GM12878 (cell line): ENCODE measurements around the gene PHKB. TPM values are rescaled to one million over a fixed set of nuclear protein-coding genes. Genes with fewer than 3 reads are reported as not detected.

Experiments used
- ATAC-seq: fragments of 200-7000 bp; cut with Tn5 transposase; 3 replicates; pipeline ENCODE4 v1.9.1; 2020; ENCODE audit warnings: mild to moderate bottlenecking, moderate library complexity
- BruUV-seq: library from RNA; stranded (reverse); fragments of 400-500 nt; replicated peaks from 2 replicates; lab custom pipeline; 2021; lab: Mats Ljungman, UMichigan
- CTCF ChIA-PET: fragments of 300-600 bp; sonication (Branson Sonifier 250); formaldehyde crosslinking; extraction: SDS; loops from one replicate; lab custom pipeline; 2021; ENCODE audit warnings: inconsistent platforms; lab: Yijun Ruan, JAX
- POLR2A ChIA-PET: fragments of 350-600 bp; formaldehyde crosslinking; extraction: SDS; loops from one replicate; lab custom pipeline; 2021; ENCODE audit warnings: inconsistent platforms; lab: Charles Lee
- RAD21 ChIA-PET: fragments of 300-600 bp; sonication (Branson Sonifier 250); formaldehyde crosslinking; loops from one replicate; lab custom pipeline; 2023; ENCODE audit warnings: antibody characterized with exemption; ENCODE audit not compliant: unreplicated experiment; lab: Charles Lee
- SMC1A ChIA-PET: fragments of 300-600 bp; sonication (Branson Sonifier 250); formaldehyde crosslinking; loops from one replicate; lab custom pipeline; 2023; ENCODE audit not compliant: unreplicated experiment, uncharacterized antibody; lab: Charles Lee
- DNase-seq: peaks from one replicate; pipeline ENCODE4 v3.0.0-alpha.2; 2011; ENCODE audit warnings: low read depth, low spot score
- FAIRE-seq: peaks from 3 replicates; lab custom pipeline; 2011; peaks lifted over from hg19 to GRCh38; lab: Jason Lieb, UNC
- H2AFZ ChIP-seq: 2 replicates; pipeline ENCODE4 v1.6.0; 2011; ENCODE audit warnings: low read depth, low read length, control low read depth; ENCODE audit not compliant: control insufficient read depth
- H3K27ac ChIP-seq: 2 replicates; pipeline ENCODE4 v1.5.1; 2011; ENCODE audit warnings: control low read depth; ENCODE audit not compliant: control insufficient read depth, insufficient read depth
- H3K27me3 ChIP-seq, 2 experiments: replicated peaks in 1 of 2; 2 replicates each; pipeline versions ENCODE4 v1.6.0 to v1.6.1; 2011; ENCODE audit warnings: low read length in 1 of 2; ENCODE audit not compliant: control insufficient read depth in 2 of 2, insufficient read depth in 2 of 2
- H3K36me3 ChIP-seq, 2 experiments: 2 replicates each; pipeline ENCODE4 v1.5.1; 2011; ENCODE audit warnings: low read length in 1 of 2; ENCODE audit not compliant: control insufficient read depth in 2 of 2, insufficient read depth in 2 of 2
- H3K4me1 ChIP-seq: 2 replicates; pipeline ENCODE4 v1.6.1; 2011; ENCODE audit warnings: mild to moderate bottlenecking, low read length, moderate library complexity, mixed read lengths; ENCODE audit not compliant: control insufficient read depth, insufficient read depth
- H3K4me2 ChIP-seq: 2 replicates; pipeline ENCODE4 v1.6.0; 2011; ENCODE audit warnings: control low read depth; ENCODE audit not compliant: control insufficient read depth, insufficient read depth
- H3K4me3 ChIP-seq: fragments of 200-600 bp; sonication (generic); 2 replicates; pipeline ENCODE4 v1.5.1; 2016
- H3K79me2 ChIP-seq: 2 replicates; pipeline ENCODE4 v1.6.0; 2011; ENCODE audit warnings: low read length; ENCODE audit not compliant: control insufficient read depth, insufficient read depth
- H3K9ac ChIP-seq: 2 replicates; pipeline ENCODE4 v1.8.0; 2011; ENCODE audit warnings: low read length, control low read depth, mixed read lengths; ENCODE audit not compliant: control insufficient read depth, insufficient read depth
- H3K9me3 ChIP-seq: replicated peaks from 3 replicates; pipeline ENCODE4 v1.5.1; 2011; ENCODE audit warnings: mild to moderate bottlenecking, low read length; ENCODE audit not compliant: control insufficient read depth, insufficient read depth
- H4K20me1 ChIP-seq: 2 replicates; pipeline ENCODE4 v1.6.0; 2011; ENCODE audit not compliant: control insufficient read depth, insufficient read depth
- BMI1 ChIP-seq: fragments of 450-650 bp; IDR thresholded peaks from 2 replicates; pipeline ENCODE4 v1.6.1; 2016; ENCODE audit warnings: mild to moderate bottlenecking, moderate library complexity, borderline replicate concordance
- BRCA1 ChIP-seq: IDR thresholded peaks from 2 replicates; pipeline ENCODE4 v1.6.1; 2011; ENCODE audit warnings: low read depth, low read length, improper control_type of control experiment
- CBX3 ChIP-seq: fragments of 200-600 bp; sonication (generic); IDR thresholded peaks from 2 replicates; pipeline ENCODE4 v1.6.1; 2016; ENCODE audit warnings: low read depth, borderline replicate concordance
- KLF5 ChIP-seq: fragments of 450-650 bp; IDR thresholded peaks from 2 replicates; pipeline ENCODE4 v1.6.1; 2014; ENCODE audit warnings: mild to moderate bottlenecking; ENCODE audit not compliant: partially characterized antibody
- NFXL1 ChIP-seq: fragments of 450-650 bp; IDR thresholded peaks from 2 replicates; pipeline ENCODE4 v1.6.1; 2017; ENCODE audit warnings: antibody characterized with exemption, mild to moderate bottlenecking, borderline replicate concordance
- RBBP5 ChIP-seq: fragments of 200-600 bp; sonication (generic); conservative IDR thresholded peaks from 2 replicates; pipeline ENCODE4 v1.6.1; 2016
- RCOR1 ChIP-seq: conservative IDR thresholded peaks from 2 replicates; pipeline ENCODE4 v1.6.1; 2012; ENCODE audit warnings: low read depth, low read length, improper control_type of control experiment
- SREBF1 ChIP-seq: IDR thresholded peaks from 2 replicates; pipeline ENCODE4 v1.6.1; 2012; ENCODE audit warnings: mild to moderate bottlenecking, low read length
- SREBF2 ChIP-seq: IDR thresholded peaks from 2 replicates; pipeline ENCODE4 v1.6.1; 2012; ENCODE audit warnings: mild to moderate bottlenecking, low read length
- YY1 ChIP-seq: IDR thresholded peaks from 2 replicates; pipeline ENCODE4 v1.6.1; 2011; ENCODE audit warnings: low read depth, mild to moderate bottlenecking, low read length
- WGBS: methylation state at CpG from one replicate; pipeline ENCODE4 v1.1.6; 2016; ENCODE audit warnings: low lambda C conversion rate; ENCODE audit not compliant: insufficient replicate concordance, insufficient coverage; ENCODE audit errors: missing lambda C conversion rate; 5-methylcytosine and 5-hydroxymethylcytosine counted together
- in situ Hi-C: fragments of 300-500 bp; cut with MboI; formaldehyde crosslinking; loops from 9 replicates; pipeline ENCODE4 v1.14.3; 2018; ENCODE audit warnings: mixed read lengths
- intact Hi-C: fragments of 100-400 bp; cut with micrococcal nuclease; formaldehyde crosslinking; loops from one replicate; pipeline ENCODE4 v1.14.2; 2022; ENCODE audit not compliant: unreplicated experiment
- polyA plus RNA-seq, 11 experiments: library from polyadenylated mRNA; depleted of rRNA in 4 of 11; unstranded in 6 of 11; stranded (reverse) in 5 of 11; fragments of >200 nt; fragmentation: Nextera tagmentation in 4 of 11; fragmentation: Illumina TruSeq in 1 of 11; extraction: Ambion mirVana in 4 of 11; extraction: Trizol in 1 of 11; gene quantifications; 1 replicate in 1 of 11; 2 replicates in 10 of 11; pipeline versions ENCODE4 v1.2.1 to v1.2.3, GENCODE V29; 2011 to 2016; ENCODE audit warnings: inconsistent platforms in 2 of 11, missing spikeins in 2 of 11, low read depth in 1 of 11
- total RNA-seq, 4 experiments: library from RNA; depleted of rRNA in 3 of 4; stranded (reverse); fragments of >200 nt in 3 of 4; fragmentation: Illumina TruSeq in 1 of 4; extraction: Trizol in 1 of 4; gene quantifications; 2 replicates each; pipeline versions ENCODE4 v1.2.1 to v1.2.3, GENCODE V29; 2013 to 2021
- TF ChIP-seq, protein P1 (sequence below): fragments of 450-650 bp; IDR thresholded peaks from 2 replicates; pipeline ENCODE4 v1.6.1; 2017; ENCODE audit warnings: low read depth, mild to moderate bottlenecking, moderate library complexity
- TF ChIP-seq, protein P2 (sequence below): fragments of 450-650 bp; IDR thresholded peaks from 2 replicates; pipeline ENCODE4 v1.6.1; 2017; ENCODE audit warnings: antibody characterized with exemption, mild to moderate bottlenecking, moderate library complexity
- TF ChIP-seq, protein P3 (sequence below): IDR thresholded peaks from 2 replicates; pipeline ENCODE4 v1.6.1; 2011; ENCODE audit warnings: mild to moderate bottlenecking, low read depth, low read length, moderate library complexity; ENCODE audit not compliant: insufficient replicate concordance

PHKB gene
- total and polyA plus RNA-seq, 10 of the 15 experiments (the other 5 are each of a cell fraction or from before 2014, with no cell fraction given) = 14.2 to 65.6 (median 37.0) TPM

DNA sequence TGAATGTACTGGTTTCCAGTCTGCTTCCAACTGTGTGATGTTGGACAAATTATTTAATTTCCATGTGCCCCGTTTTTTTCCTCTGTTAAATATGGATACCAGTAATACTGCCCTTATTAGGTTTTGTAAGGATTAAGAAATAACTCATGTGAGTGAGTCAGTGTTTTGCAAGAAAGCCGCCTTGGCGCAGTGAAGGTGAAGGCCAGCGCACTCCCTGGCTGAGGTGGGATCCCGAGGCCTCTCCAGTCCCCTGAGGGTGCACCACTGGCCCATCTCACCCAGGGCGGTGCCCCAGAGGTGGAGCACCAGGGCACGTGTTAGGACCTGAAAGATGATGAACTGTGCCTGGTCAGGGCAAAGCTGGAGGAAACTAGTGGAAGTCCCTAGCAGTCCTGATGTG lies 43.5 kb downstream of the PHKB start:
- ATAC-seq = no peak
- ChIA-PET CTCF (no interaction called here), POLR2A (interaction anchor here (1.1 kb wide), 1 partner anchor 10 kb away, joined by 7 read pairs; no protein-coding TSS in a partner anchor), SMC1A (interaction anchor here (1.0 kb wide), 1 partner anchor 36 kb away, joined by 4 read pairs; no protein-coding TSS in a partner anchor), RAD21 (no interaction called here)
- H3K27me3 ChIP-seq = no peaks in the 10 kb centered on the region
- H2AFZ ChIP-seq = no peak overlapping the region
- H3K27ac ChIP-seq = no peak overlapping the region
- no peak overlapping the region for H3K4me3 ChIP-seq
- no peak overlapping the region for H3K9ac ChIP-seq
- no peak overlapping the region for H3K4me2 ChIP-seq
- TF ChIP-seq SREBF2 (no peak), RBBP5 (no peak), RCOR1 (no peak), KLF5 (no peak), NFXL1 (no peak), SREBF1 (no peak), CBX3 (no peak), YY1 (no peak), BMI1 (no peak), BRCA1 (no peak)
- TF ChIP-seq, protein P1, sequence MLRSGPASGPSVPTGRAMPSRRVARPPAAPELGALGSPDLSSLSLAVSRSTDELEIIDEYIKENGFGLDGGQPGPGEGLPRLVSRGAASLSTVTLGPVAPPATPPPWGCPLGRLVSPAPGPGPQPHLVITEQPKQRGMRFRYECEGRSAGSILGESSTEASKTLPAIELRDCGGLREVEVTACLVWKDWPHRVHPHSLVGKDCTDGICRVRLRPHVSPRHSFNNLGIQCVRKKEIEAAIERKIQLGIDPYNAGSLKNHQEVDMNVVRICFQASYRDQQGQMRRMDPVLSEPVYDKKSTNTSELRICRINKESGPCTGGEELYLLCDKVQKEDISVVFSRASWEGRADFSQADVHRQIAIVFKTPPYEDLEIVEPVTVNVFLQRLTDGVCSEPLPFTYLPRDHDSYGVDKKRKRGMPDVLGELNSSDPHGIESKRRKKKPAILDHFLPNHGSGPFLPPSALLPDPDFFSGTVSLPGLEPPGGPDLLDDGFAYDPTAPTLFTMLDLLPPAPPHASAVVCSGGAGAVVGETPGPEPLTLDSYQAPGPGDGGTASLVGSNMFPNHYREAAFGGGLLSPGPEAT = no peak
- TF ChIP-seq, protein P2, sequence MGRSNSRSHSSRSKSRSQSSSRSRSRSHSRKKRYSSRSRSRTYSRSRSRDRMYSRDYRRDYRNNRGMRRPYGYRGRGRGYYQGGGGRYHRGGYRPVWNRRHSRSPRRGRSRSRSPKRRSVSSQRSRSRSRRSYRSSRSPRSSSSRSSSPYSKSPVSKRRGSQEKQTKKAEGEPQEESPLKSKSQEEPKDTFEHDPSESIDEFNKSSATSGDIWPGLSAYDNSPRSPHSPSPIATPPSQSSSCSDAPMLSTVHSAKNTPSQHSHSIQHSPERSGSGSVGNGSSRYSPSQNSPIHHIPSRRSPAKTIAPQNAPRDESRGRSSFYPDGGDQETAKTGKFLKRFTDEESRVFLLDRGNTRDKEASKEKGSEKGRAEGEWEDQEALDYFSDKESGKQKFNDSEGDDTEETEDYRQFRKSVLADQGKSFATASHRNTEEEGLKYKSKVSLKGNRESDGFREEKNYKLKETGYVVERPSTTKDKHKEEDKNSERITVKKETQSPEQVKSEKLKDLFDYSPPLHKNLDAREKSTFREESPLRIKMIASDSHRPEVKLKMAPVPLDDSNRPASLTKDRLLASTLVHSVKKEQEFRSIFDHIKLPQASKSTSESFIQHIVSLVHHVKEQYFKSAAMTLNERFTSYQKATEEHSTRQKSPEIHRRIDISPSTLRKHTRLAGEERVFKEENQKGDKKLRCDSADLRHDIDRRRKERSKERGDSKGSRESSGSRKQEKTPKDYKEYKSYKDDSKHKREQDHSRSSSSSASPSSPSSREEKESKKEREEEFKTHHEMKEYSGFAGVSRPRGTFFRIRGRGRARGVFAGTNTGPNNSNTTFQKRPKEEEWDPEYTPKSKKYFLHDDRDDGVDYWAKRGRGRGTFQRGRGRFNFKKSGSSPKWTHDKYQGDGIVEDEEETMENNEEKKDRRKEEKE = no peak
- TF ChIP-seq, protein P3, sequence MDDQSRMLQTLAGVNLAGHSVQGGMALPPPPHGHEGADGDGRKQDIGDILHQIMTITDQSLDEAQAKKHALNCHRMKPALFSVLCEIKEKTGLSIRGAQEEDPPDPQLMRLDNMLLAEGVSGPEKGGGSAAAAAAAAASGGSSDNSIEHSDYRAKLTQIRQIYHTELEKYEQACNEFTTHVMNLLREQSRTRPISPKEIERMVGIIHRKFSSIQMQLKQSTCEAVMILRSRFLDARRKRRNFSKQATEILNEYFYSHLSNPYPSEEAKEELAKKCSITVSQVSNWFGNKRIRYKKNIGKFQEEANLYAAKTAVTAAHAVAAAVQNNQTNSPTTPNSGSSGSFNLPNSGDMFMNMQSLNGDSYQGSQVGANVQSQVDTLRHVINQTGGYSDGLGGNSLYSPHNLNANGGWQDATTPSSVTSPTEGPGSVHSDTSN = no peak
- H3K36me3 ChIP-seq = peaks cover 11 to 26% of the 10 kb centered on the region in 2 experiments
- no peaks in the 10 kb centered on the region for H3K4me1 ChIP-seq
- no peaks in the 10 kb centered on the region for H4K20me1 ChIP-seq
- no peak for FAIRE-seq
- in situ Hi-C loops (no loop called here), intact Hi-C loops (no loop called here)
- no peak for DNase-seq
- H3K79me2 ChIP-seq = no peaks in the 10 kb centered on the region
- no TSS peak for BruUV-seq
- H3K9me3 ChIP-seq = no peaks in the 10 kb centered on the region
- 93% methylated on average over 7 of the region's 7 CpGs for WGBS
